HepG2 (cell line): Measurements from ENCODE around the gene TEKT5. TPM values are rescaled to one million over a fixed set of nuclear protein-coding genes. Genes with fewer than 3 reads are reported as not detected.

Experiments used
- ATAC-seq: fragments of 200-7000 bp; cut with Tn5 transposase; 3 replicates; pipeline ENCODE4 v1.9.1; 2020; ENCODE audit warnings: mild to moderate bottlenecking, moderate library complexity
- BruUV-seq: library from RNA; stranded (reverse); fragments of 400-500 nt; replicated peaks from 2 replicates; lab custom pipeline; 2021; lab: Mats Ljungman, UMichigan
- CTCF ChIA-PET: fragments of 300-600 bp; formaldehyde crosslinking; extraction: SDS; loops from one replicate; lab custom pipeline; 2021; ENCODE audit warnings: low total read pairs, inconsistent platforms, low intra/inter-chr PET ratio; lab: Yijun Ruan, JAX
- POLR2A ChIA-PET: fragments of 350-600 bp; sonication (Branson Sonifier 250); formaldehyde crosslinking; loops from one replicate; lab custom pipeline; 2020; ENCODE audit warnings: antibody characterized with exemption, inconsistent platforms; lab: Yijun Ruan, JAX
- DNase-seq: peaks from one replicate; pipeline ENCODE4 v3.0.0-alpha.2; 2015; ENCODE audit warnings: low spot score
- FAIRE-seq: peaks from 3 replicates; lab custom pipeline; 2011; peaks lifted over from hg19 to GRCh38; lab: Jason Lieb, UNC
- H2AFZ ChIP-seq: one replicate; pipeline ENCODE4 v1.6.1; 2011; ENCODE audit warnings: low read length, inconsistent platforms
- H3K27ac ChIP-seq: fragments of 300-600 bp; 3 replicates; pipeline ENCODE4 v1.8.0; 2011; ENCODE audit warnings: mixed run types, mild to moderate bottlenecking, mixed read lengths, low read length, inconsistent platforms; ENCODE audit not compliant: insufficient read depth; ENCODE audit errors: extremely low read length
- H3K27me3 ChIP-seq, 2 experiments: fragments of 200-600 bp in 1 of 2; 2 replicates in 1 of 2; 3 replicates in 1 of 2; pipeline versions ENCODE4 v1.6.0 to v1.8.0; 2011; ENCODE audit warnings: low read length in 2 of 2, mild to moderate bottlenecking in 2 of 2, moderate library complexity in 2 of 2, inconsistent platforms in 1 of 2; ENCODE audit not compliant: insufficient read depth in 2 of 2, control insufficient read depth in 1 of 2
- H3K36me3 ChIP-seq, 2 experiments: fragments of 200-600 bp in 1 of 2; replicated peaks in 1 of 2; 2 replicates in 1 of 2; 3 replicates in 1 of 2; pipeline versions ENCODE4 v1.5.1 to v1.8.0; 2011; ENCODE audit warnings: low read length in 2 of 2, inconsistent platforms in 1 of 2; ENCODE audit not compliant: insufficient read depth in 2 of 2, control insufficient read depth in 1 of 2
- H3K4me1 ChIP-seq: 2 replicates; pipeline ENCODE4 v1.5.1; 2012; ENCODE audit warnings: low read length, inconsistent platforms; ENCODE audit not compliant: insufficient read depth
- H3K4me2 ChIP-seq: 2 replicates; pipeline ENCODE4 v1.6.0; 2011; ENCODE audit warnings: low read depth, low read length, inconsistent platforms
- H3K4me3 ChIP-seq, 3 experiments: fragments of 200-600 bp in 1 of 3; sonication (generic), shearing (Covaris generic) in 1 of 3; replicated peaks in 1 of 3; 2 replicates each; pipeline ENCODE4 v1.5.1; 2011 to 2016; ENCODE audit warnings: low read length in 3 of 3, inconsistent platforms in 2 of 3, low read depth in 2 of 3, mild to moderate bottlenecking in 2 of 3, control low read depth in 1 of 3, mixed read lengths in 1 of 3; ENCODE audit not compliant: insufficient read depth in 1 of 3
- H3K79me2 ChIP-seq: one replicate; pipeline ENCODE4 v1.6.1; 2011; ENCODE audit warnings: low read length, inconsistent platforms; ENCODE audit not compliant: insufficient read depth
- H3K9ac ChIP-seq: 2 replicates; pipeline ENCODE4 v1.6.0; 2011; ENCODE audit warnings: mild to moderate bottlenecking, low read depth, low read length, inconsistent platforms; ENCODE audit not compliant: insufficient read depth
- H3K9me3 ChIP-seq: 2 replicates; pipeline ENCODE4 v1.5.1; 2012; ENCODE audit warnings: mild to moderate bottlenecking, low read length
- H4K20me1 ChIP-seq: 2 replicates; pipeline ENCODE4 v1.6.0; 2011; ENCODE audit warnings: inconsistent platforms, mild to moderate bottlenecking, low read length, moderate library complexity; ENCODE audit not compliant: insufficient read depth
- CEBPB ChIP-seq: IDR thresholded peaks from 2 replicates; pipeline ENCODE4 v1.6.1; 2011; ENCODE audit warnings: low read depth, low read length, improper control_type of control experiment, borderline replicate concordance
- CREBL2 ChIP-seq: sonication (generic); formaldehyde crosslinking; IDR thresholded peaks from 2 replicates; pipeline ENCODE4 v1.8.1; 2023; ENCODE audit warnings: missing genetic modification reagents, mild to moderate bottlenecking, borderline replicate concordance
- FOXP4 ChIP-seq: sonication (generic); formaldehyde crosslinking; IDR thresholded peaks from 2 replicates; pipeline ENCODE4 v1.4.0; 2020; ENCODE audit warnings: missing genetic modification reagents
- MBD4 ChIP-seq: IDR thresholded peaks from 2 replicates; pipeline ENCODE4 v1.6.1; 2012; ENCODE audit warnings: low read length, inconsistent platforms, borderline replicate concordance
- NR2F6 ChIP-seq, 2 experiments: IDR thresholded peaks; 2 replicates each; pipeline ENCODE4 v1.6.1; 2016; ENCODE audit warnings: antibody characterized with exemption in 1 of 2, mild to moderate bottlenecking in 1 of 2
- SRSF9 ChIP-seq: fragments of 200-400 bp; formaldehyde crosslinking; IDR thresholded peaks from 2 replicates; pipeline ENCODE4 v1.6.1; 2018; ENCODE audit warnings: borderline replicate concordance, mild to moderate bottlenecking, low read depth, low read length; ENCODE audit not compliant: insufficient read depth, poor library complexity, severe bottlenecking
- TIGD3 ChIP-seq: sonication (generic); formaldehyde crosslinking; IDR thresholded peaks from 2 replicates; pipeline ENCODE4 v1.5.1; 2020; ENCODE audit warnings: mild to moderate bottlenecking, missing genetic modification reagents, borderline replicate concordance
- ZNF816 ChIP-seq: sonication (generic); formaldehyde crosslinking; IDR thresholded peaks from 2 replicates; pipeline ENCODE4 v1.8.0; 2022; ENCODE audit warnings: missing genetic modification reagents, mild to moderate bottlenecking, borderline replicate concordance
- ZSCAN30 ChIP-seq: sonication (generic); formaldehyde crosslinking; IDR thresholded peaks from 2 replicates; pipeline ENCODE4 v1.5.0; 2020; ENCODE audit warnings: mild to moderate bottlenecking, missing genetic modification reagents
- WGBS: methylation state at CpG from one replicate; pipeline ENCODE4 v1.1.6; 2017; ENCODE audit warnings: low lambda C conversion rate; 5-methylcytosine and 5-hydroxymethylcytosine counted together
- in situ Hi-C: cut with HindIII; loops from 2 replicates; pipeline ENCODE4 v1.10.0; 2017; ENCODE audit warnings: low pct_unique_long_range_greater_than_20kb; ENCODE audit not compliant: extremely low pct_ligation_motif_present
- intact Hi-C: fragments of 100-400 bp; cut with micrococcal nuclease; formaldehyde crosslinking; loops from one replicate; pipeline ENCODE4 v1.10.0; 2022; ENCODE audit not compliant: unreplicated experiment
- polyA plus RNA-seq, 8 experiments: library from polyadenylated mRNA; depleted of rRNA in 3 of 8; stranded (reverse) in 7 of 8; unstranded in 1 of 8; fragments of >200 nt; fragmentation: Illumina TruSeq in 4 of 8; extraction: Trizol in 4 of 8; gene quantifications; 2 replicates each; pipeline versions ENCODE4 v1.2.1 to v1.2.3, GENCODE V29; 2011 to 2016; ENCODE audit warnings: low read depth in 4 of 8, missing spikeins in 1 of 8, mixed read lengths in 1 of 8; ENCODE audit not compliant: insufficient read depth in 1 of 8
- total RNA-seq, 5 experiments: library from RNA; depleted of rRNA; stranded (reverse); fragments of >200 nt; fragmentation: Illumina TruSeq; extraction: Trizol; gene quantifications; 2 replicates each; pipeline ENCODE4 v1.2.3, GENCODE V29; 2016; ENCODE audit warnings: low read depth in 1 of 5

TEKT5 gene
- total and polyA plus RNA-seq, 2 of the 13 experiments (the other 11 are each of a cell fraction or from before 2014, with no cell fraction given): 0.16 TPM; not detected in 1

- no peak overlapping the region for H3K4me3 ChIP-seq
- H2AFZ ChIP-seq: no peak overlapping the region
- H4K20me1 ChIP-seq: no peaks in the 10 kb centered on the region
- in situ Hi-C loops: no loop called here
- H3K36me3 ChIP-seq: no peaks in the 10 kb centered on the region
- no peak for ATAC-seq
- no peaks in the 10 kb centered on the region for H3K79me2 ChIP-seq
- H3K9ac ChIP-seq: no peak overlapping the region
- 2% methylated on average over 5 of the region's 5 CpGs for WGBS
- H3K27me3 ChIP-seq: peaks cover 2 to 29% of the 10 kb centered on the region in 2 experiments; a peak in 2 of 5 replicates
- CTCF ChIA-PET: no interaction called here
- no peak for DNase-seq
- peaks cover 23% of the 10 kb centered on the region for H3K4me1 ChIP-seq
- TF ChIP-seq NR2F6 (IDR thresholded peaks at IDR 0.05) (no peak), NR2F6 (CRISPR knock-in tag; IDR thresholded peaks at IDR 0.05) (no peak), MBD4 (no peak), ZNF816 (CRISPR knock-in tag) (no peak), FOXP4 (CRISPR knock-in tag) (no peak), TIGD3 (no peak), CEBPB (no peak), ZSCAN30 (CRISPR knock-in tag) (no peak), SRSF9 (no peak), CREBL2 (CRISPR knock-in tag) (no peak)
- FAIRE-seq: no peak
- intact Hi-C loops: no loop called here
- POLR2A ChIA-PET: interaction anchor here (1.8 kb wide), 1 partner anchor 8 kb away, joined by 4 read pairs; the partner anchor contains the start of gene EMP2
- no peak overlapping the region for H3K27ac ChIP-seq
- BruUV-seq: no TSS peak
- H3K9me3 ChIP-seq: no peaks in the 10 kb centered on the region
- no peak overlapping the region for H3K4me2 ChIP-seq
These were observed 105.6 kb downstream of the TEKT5 start for GRCh38 chr16:10589109-10589508.
